MV-4-11 (cell line): ENCODE measurements around the gene HAVCR1.

Experiments
- DNase-seq: peaks from one replicate; lab custom pipeline; 2025; lab: John Stamatoyannopoulos, UW

The HAVCR1 gene

GRCh38 chr5:157004893-157005551 lies 53.9 kb downstream of the HAVCR1 start:
- DNase-seq: no peak

DNA sequence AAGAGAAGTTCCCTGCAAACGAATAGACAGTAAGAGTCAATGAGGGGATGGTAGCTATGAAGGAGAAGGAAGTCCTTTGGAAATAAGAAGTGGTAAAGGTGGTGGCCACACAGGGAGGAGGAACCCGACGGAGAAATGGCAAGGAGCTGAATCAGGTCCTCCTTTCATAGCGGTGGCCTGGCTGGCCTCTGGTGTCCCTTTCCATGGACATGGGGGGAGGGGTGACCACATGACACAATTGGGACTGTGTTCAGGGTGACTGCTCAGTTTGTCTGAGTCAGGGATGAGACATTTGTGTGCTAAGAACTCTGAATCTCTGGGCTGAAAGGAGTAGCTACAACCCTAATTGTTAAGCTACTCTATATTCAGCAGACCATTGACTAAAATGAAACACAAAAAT lies 67.2 kb downstream of the HAVCR1 start:
- DNase-seq: peak; percentile 36

DNA sequence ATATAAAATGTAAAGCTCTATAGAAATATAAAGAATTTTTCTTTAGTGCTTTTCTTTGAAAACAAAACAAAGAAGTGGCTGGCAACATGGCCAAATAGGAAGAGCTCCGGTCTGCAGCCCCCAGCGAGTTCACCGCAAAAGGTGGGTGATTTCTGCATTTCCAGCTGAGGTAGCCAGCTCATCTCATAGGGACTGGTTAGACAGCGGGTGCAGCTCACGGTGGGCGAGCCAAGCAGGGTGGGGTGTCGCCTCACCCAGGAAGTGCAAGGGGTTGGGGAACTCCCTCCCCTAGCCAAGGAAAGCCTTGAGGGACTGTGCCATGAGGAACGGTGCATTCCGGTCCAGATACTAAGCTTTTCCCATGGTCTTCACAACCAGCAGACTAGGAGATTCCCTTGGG lies 74.9 kb downstream of the HAVCR1 start:
- no peak for DNase-seq

- peak; percentile 94 for DNase-seq
Observed at GRCh38 chr5:156981481-156981880, 77.4 kb downstream of the HAVCR1 start.
